Measurements from ENCODE around the gene CASD1.

Gene CASD1

GRCh38 chr7:94491410-94491809 lies 18.2 kb upstream of the CASD1 start:
- no peak overlapping the region for H3K4me3 ChIP-seq (ENCODE audit: low read length)

GRCh38 chr7:94492601-94493000 lies 17.0 kb upstream of the CASD1 start:
- Histone ChIP-seq H3K27me3 (replicated peaks; ENCODE audit: control insufficient read depth, insufficient read depth, low read length) (no peaks in the 10 kb centered on the region), H3K4me1 (ENCODE audit: control insufficient read depth, insufficient read depth, low read length) (peaks cover 4% of the 10 kb centered on the region), H3K9me3 (ENCODE audit: control insufficient read depth, low read length) (peaks cover 7% of the 10 kb centered on the region), H3K4me3 (ENCODE audit: low read length) (no peak overlapping the region), H3K36me3 (ENCODE audit: control insufficient read depth, insufficient read depth, low read length, severe bottlenecking) (no peaks in the 10 kb centered on the region), H3K9ac (ENCODE audit: low read length) (no peak overlapping the region)
- DNase-seq (ENCODE audit: low read depth) = no peak

More at GRCh38 chr7:94491410-94491809, 18.2 kb upstream of the CASD1 start:
- Histone ChIP-seq H3K36me3 (ENCODE audit: control insufficient read depth, insufficient read depth, low read length, severe bottlenecking) (no peaks in the 10 kb centered on the region), H3K9ac (ENCODE audit: low read length) (no peak overlapping the region), H3K4me1 (ENCODE audit: control insufficient read depth, insufficient read depth, low read length) (peaks cover 4% of the 10 kb centered on the region), H3K27me3 (replicated peaks; ENCODE audit: control insufficient read depth, insufficient read depth, low read length) (no peaks in the 10 kb centered on the region), H3K9me3 (ENCODE audit: control insufficient read depth, low read length) (no peaks in the 10 kb centered on the region)
- DNase-seq (ENCODE audit: low read depth) = no peak

DNA sequence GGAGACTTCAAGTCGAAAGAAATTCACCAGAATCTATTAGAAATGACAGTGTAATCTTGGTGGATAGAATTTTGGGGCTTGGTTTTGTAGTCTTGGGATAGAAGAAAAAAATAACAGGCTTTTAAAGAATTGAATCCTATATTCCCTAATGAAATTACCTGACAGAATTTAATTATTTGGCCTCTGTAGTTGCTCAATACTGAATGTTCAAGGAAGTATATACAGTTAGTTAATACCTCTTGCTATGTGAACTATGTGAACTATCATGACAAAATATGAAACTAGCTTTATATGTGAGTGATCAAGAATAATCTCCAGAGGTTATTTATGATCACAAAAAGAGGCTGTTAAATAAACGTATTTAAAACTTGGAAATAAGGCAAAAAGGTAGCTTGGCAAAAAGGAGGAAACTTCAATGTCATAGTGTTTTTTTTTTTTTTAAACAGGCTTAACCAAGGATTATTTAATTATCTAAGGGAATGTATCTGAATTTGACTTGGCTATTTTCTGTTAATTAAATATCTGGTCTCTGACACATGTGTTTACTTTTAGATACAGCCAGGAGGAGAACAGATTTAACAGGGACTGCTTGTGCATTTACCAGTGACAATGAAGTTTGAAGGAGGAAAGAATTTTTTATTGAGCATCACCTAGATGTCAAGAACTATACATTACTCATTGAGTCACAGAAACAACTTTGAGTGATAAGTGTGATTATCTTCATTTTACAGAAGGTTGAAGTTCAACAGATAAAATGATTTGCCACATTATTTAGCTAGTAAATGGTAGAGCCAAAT lies 11.5 kb upstream of the CASD1 start:
- Histone ChIP-seq H3K4me3 (ENCODE audit: low read length) (no peak overlapping the region), H3K36me3 (ENCODE audit: control insufficient read depth, insufficient read depth, low read length, severe bottlenecking) (no peaks in the 10 kb centered on the region), H3K9me3 (ENCODE audit: control insufficient read depth, low read length) (peaks cover 7% of the 10 kb centered on the region), H3K9ac (ENCODE audit: low read length) (no peak overlapping the region), H3K4me1 (ENCODE audit: control insufficient read depth, insufficient read depth, low read length) (peaks cover 3% of the 10 kb centered on the region), H3K27me3 (replicated peaks; ENCODE audit: control insufficient read depth, insufficient read depth, low read length) (no peaks in the 10 kb centered on the region)
- no peak for DNase-seq (ENCODE audit: low read depth)

DNA sequence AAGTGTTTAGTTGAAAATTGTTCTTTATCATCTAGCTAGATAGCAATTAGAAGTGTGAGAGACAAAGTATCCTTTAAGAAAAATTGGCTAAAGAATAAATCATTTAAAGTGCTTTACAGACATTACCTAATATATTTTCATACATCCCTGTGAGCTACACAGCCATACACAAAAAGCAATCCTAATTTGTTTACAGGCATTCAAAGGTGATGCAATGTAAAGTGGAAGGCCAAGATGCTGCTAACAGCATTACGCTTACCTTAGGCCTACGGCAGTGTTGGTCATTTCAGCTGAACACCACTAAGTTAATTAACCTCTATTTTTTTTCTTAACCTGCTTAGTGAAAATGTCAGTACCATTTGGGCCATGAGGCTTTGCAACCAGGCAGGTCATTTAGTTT lies 10.7 kb upstream of the CASD1 start:
- H3K27me3 ChIP-seq (replicated peaks; ENCODE audit: control insufficient read depth, insufficient read depth, low read length) = no peaks in the 10 kb centered on the region
- no peak overlapping the region for H3K9ac ChIP-seq (ENCODE audit: low read length)
- H3K9me3 ChIP-seq (ENCODE audit: control insufficient read depth, low read length) = peaks cover 7% of the 10 kb centered on the region
- DNase-seq (ENCODE audit: low read depth) = no peak
- H3K4me3 ChIP-seq (ENCODE audit: low read length) = no peak overlapping the region
- H3K36me3 ChIP-seq (ENCODE audit: control insufficient read depth, insufficient read depth, low read length, severe bottlenecking) = no peaks in the 10 kb centered on the region
- H3K4me1 ChIP-seq (ENCODE audit: control insufficient read depth, insufficient read depth, low read length) = no peaks in the 10 kb centered on the region

DNA sequence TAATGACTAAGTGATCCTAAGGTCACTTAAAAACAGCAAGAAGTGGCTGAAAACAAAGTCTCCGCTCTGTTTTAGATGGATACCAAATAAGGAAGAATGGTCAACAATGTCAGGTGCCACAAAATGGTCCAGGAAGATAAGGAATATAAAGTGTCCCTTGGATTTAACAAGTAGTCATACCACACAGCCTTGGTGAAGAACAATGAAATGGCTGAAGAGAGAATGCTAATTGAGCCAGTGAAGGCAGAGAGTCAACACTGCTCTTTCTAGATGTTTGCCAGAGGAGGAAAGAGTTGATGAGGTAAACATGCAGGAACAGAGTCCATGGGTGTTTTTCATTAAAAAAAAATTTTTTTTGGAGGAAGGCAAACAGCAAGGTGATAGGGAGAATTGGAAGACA lies 2.1 kb upstream of the CASD1 start:
- Histone ChIP-seq H3K27me3 (replicated peaks; ENCODE audit: control insufficient read depth, insufficient read depth, low read length) (no peaks in the 10 kb centered on the region), H3K9me3 (ENCODE audit: control insufficient read depth, low read length) (no peaks in the 10 kb centered on the region), H3K36me3 (ENCODE audit: control insufficient read depth, insufficient read depth, low read length, severe bottlenecking) (no peaks in the 10 kb centered on the region), H3K4me1 (ENCODE audit: control insufficient read depth, insufficient read depth, low read length) (peaks cover 18% of the 10 kb centered on the region), H3K4me3 (ENCODE audit: low read length) (no peak overlapping the region), H3K9ac (ENCODE audit: low read length) (no peak overlapping the region)
- DNase-seq (ENCODE audit: low read depth) = no peak

DNA sequence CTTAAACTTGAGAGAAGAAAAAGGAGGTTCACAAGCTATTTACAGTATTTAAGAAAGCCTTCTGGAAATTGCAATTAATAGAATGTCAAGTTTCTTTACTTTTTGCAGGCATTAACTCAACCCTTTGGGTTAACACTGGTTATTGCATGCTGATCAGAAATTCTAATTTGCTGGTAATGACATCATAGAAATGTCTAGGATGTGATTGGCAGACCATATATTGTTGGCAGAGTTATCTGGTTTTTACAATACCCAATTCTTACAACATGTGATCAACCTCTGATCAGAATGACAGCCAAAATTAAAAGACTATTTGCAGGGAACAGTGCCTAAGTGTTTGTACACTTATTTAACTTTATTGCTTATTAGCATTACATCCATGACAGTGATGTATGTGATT lies 1.6 kb upstream of the CASD1 start:
- Histone ChIP-seq H3K4me1 (ENCODE audit: control insufficient read depth, insufficient read depth, low read length) (peaks cover 18% of the 10 kb centered on the region), H3K4me3 (ENCODE audit: low read length) (no peak overlapping the region), H3K27me3 (replicated peaks; ENCODE audit: control insufficient read depth, insufficient read depth, low read length) (no peaks in the 10 kb centered on the region), H3K36me3 (ENCODE audit: control insufficient read depth, insufficient read depth, low read length, severe bottlenecking) (no peaks in the 10 kb centered on the region), H3K9me3 (ENCODE audit: control insufficient read depth, low read length) (no peaks in the 10 kb centered on the region), H3K9ac (ENCODE audit: low read length) (no peak overlapping the region)
- DNase-seq (ENCODE audit: low read depth) = no peak

DNA sequence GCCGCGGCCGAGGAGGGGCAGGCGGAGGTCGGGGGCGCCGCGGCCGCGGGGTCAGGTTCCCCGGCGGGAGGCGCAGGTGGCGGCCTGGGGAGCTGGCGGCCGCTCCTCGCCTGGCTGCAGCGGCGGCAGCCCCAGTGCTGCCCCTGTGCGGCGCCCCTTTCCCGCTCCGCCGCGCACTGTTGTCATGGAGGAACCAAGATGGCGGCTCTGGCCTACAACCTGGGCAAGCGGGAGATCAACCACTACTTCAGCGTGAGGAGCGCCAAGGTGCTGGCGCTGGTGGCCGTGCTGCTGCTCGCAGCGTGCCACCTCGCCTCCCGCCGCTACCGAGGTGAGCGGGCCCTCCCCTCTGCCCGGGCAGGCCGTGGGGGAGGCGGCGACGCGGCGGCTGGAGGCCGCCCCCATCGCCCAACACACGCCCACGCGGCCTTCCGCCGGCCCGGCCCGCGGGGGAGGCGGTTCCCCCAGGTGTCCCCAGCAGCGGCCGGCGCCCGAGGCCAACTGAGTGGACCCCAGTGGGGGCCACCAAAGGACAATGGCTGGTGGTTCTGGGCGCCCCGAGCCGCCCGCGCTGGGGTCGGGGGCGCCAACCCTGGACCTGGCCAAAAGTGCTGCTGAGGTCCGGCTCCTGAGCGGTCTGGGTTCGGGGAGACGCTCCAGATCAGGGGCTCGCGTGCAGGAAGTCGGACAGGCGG lies 425 bp downstream of the CASD1 start:
- H3K9me3 ChIP-seq (ENCODE audit: control insufficient read depth, low read length) = no peaks in the 10 kb centered on the region
- peak; percentile 85 for DNase-seq (ENCODE audit: low read depth)
- H3K4me3 ChIP-seq (ENCODE audit: low read length) = peak overlapping the region; percentile 91
- no peaks in the 10 kb centered on the region for H3K27me3 ChIP-seq (replicated peaks; ENCODE audit: control insufficient read depth, insufficient read depth, low read length)
- H3K9ac ChIP-seq (ENCODE audit: low read length) = peak overlapping the region; percentile 94
- no peaks in the 10 kb centered on the region for H3K36me3 ChIP-seq (ENCODE audit: control insufficient read depth, insufficient read depth, low read length, severe bottlenecking)
- peaks cover 20% of the 10 kb centered on the region for H3K4me1 ChIP-seq (ENCODE audit: control insufficient read depth, insufficient read depth, low read length)

DNA sequence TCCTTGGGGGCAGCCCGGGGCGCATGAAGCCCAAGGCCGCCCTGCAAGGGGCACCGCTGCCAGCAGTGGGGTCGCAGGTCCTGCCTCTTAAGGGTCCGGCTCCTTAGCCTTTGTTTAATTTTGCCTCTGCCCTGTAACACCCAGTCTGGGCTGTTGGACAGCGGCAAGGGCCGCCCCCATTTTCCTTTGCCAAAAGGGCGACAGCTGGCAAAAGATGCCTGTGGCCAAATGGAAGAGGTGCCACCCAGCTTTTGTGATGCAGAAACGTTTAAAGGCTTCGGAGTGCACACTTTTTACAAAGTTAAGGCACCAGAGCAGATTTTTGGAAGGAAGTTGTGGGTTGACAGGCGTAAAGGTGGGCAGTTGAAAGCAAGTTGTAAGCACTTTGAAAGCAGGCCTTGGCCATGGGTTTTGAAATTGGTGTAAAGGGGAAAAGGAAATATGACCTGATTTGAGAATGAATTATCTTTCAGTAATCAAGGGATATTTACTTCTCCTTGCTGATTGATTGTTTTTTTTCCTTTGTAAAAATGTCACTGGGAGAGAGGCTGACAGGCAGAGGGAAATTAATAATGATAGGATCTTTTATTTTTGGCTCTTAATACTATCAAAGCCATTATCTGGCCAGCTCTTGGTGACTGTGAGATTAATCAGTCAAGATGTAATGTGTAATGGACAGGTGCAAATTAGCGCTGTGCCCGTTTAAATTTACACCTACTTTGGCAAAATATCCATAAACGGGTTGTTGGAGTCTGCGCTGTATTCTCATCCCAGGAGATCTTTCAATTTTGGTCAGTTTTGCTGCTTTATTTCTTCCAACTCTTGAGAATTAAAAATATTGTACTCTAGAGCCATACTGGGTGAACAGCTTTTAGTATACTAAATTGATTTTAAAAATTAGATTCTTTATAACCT lies 1.2 kb downstream of the CASD1 start:
- H3K36me3 ChIP-seq (ENCODE audit: control insufficient read depth, insufficient read depth, low read length, severe bottlenecking) = no peaks in the 10 kb centered on the region
- no peaks in the 10 kb centered on the region for H3K9me3 ChIP-seq (ENCODE audit: control insufficient read depth, low read length)
- peak overlapping the region; percentile 94 for H3K9ac ChIP-seq (ENCODE audit: low read length)
- H3K4me1 ChIP-seq (ENCODE audit: control insufficient read depth, insufficient read depth, low read length) = peaks cover 20% of the 10 kb centered on the region
- peak overlapping the region; percentile 91 for H3K4me3 ChIP-seq (ENCODE audit: low read length)
- no peaks in the 10 kb centered on the region for H3K27me3 ChIP-seq (replicated peaks; ENCODE audit: control insufficient read depth, insufficient read depth, low read length)
- peak; percentile 50 for DNase-seq (ENCODE audit: low read depth)

- H3K4me3 ChIP-seq (ENCODE audit: low read length) = no peak overlapping the region
- peaks cover 20% of the 10 kb centered on the region for H3K4me1 ChIP-seq (ENCODE audit: control insufficient read depth, insufficient read depth, low read length)
These were observed 2.1 kb downstream of the CASD1 start for GRCh38 chr7:94511718-94512117.

GRCh38 chr7:94512735-94513564 lies 3.3 kb downstream of the CASD1 start:
- Histone ChIP-seq H3K4me3 (ENCODE audit: low read length) (no peak overlapping the region), H3K9me3 (ENCODE audit: control insufficient read depth, low read length) (no peaks in the 10 kb centered on the region), H3K36me3 (ENCODE audit: control insufficient read depth, insufficient read depth, low read length, severe bottlenecking) (no peaks in the 10 kb centered on the region), H3K4me1 (ENCODE audit: control insufficient read depth, insufficient read depth, low read length) (peaks cover 20% of the 10 kb centered on the region), H3K27me3 (replicated peaks; ENCODE audit: control insufficient read depth, insufficient read depth, low read length) (no peaks in the 10 kb centered on the region), H3K9ac (ENCODE audit: low read length) (no peak overlapping the region)
- no peak for DNase-seq (ENCODE audit: low read depth)

More at GRCh38 chr7:94511718-94512117, 2.1 kb downstream of the CASD1 start:
- no peaks in the 10 kb centered on the region for H3K27me3 ChIP-seq (replicated peaks; ENCODE audit: control insufficient read depth, insufficient read depth, low read length)
- no peaks in the 10 kb centered on the region for H3K9me3 ChIP-seq (ENCODE audit: control insufficient read depth, low read length)
- H3K36me3 ChIP-seq (ENCODE audit: control insufficient read depth, insufficient read depth, low read length, severe bottlenecking) = no peaks in the 10 kb centered on the region
- no peak for DNase-seq (ENCODE audit: low read depth)
- no peak overlapping the region for H3K9ac ChIP-seq (ENCODE audit: low read length)

All from adipocyte (in vitro differentiated cells).